ENCODE results near the gene SRP72.

- no peak for TF ChIP-seq EZH2 (optimal IDR thresholded peaks at IDR 0.05; ENCODE audit: low read depth, low read length)
- no peak for TF ChIP-seq CTCF (IDR thresholded peaks at IDR 0.05; ENCODE audit: low read length)
Observed at GRCh38 chr4:56468097-56468422, 643 bp downstream of the SRP72 start.
